ENCODE data around the gene COX6B2. TPM values are rescaled to one million over a fixed set of nuclear protein-coding genes. Genes with fewer than 3 reads are reported as not detected.
A peak's percentile ranks its signal among the peaks of the same experiment; 100 is the strongest.

The COX6B2 gene
- total RNA-seq, 1 donor from 2014 or later, result not detected

DNA sequence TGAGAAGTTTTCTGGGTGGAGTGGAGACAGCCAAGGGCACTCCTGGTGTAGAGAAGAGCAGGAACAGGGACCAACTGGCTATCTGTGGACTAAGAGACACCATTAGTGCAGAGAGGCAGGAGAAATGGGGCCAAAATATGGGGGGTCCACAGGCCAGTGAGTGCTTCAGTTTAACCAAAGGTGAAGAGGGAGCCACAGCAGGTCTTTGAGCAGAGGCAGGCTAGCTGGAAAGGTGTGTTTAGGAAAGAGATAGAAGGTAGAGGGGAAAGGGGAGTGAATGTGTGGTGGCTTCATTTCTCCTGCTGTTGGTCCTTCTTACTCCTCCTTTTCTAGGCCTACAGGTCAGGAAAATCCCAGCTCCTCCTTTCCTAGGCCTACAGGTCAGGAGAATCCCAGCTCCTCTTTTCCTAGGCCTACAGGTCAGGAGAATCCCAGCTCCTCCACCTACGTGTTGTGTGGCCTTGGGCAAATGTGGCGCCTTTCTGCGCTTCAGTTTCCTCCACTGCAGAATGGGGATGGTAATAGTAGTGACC lies 28.1 kb upstream of the COX6B2 start:
- H3K36me3 Mint-ChIP-seq, result peaks cover 5% of the 10 kb centered on the region
- Histone ChIP-seq H3K36me3 (no peaks in the 10 kb centered on the region), H3K4me3 (no peak overlapping the region), H3K27me3 (peaks cover 31% of the 10 kb centered on the region), H3K9me3 (ENCODE audit: low read depth) (no peaks in the 10 kb centered on the region), H3K79me2 (ENCODE audit: low read depth) (peaks cover 18% of the 10 kb centered on the region), H3K9ac (no peak overlapping the region), H3K4me2 (no peak overlapping the region), H4K20me1 (ENCODE audit: low read depth) (peaks cover 18% of the 10 kb centered on the region), H3K4me1 (peaks cover 40% of the 10 kb centered on the region), H2AFZ (replicated peaks) (no peak overlapping the region), H3K27ac (no peak overlapping the region), H3F3A (ENCODE audit: low read depth) (peaks cover 41% of the 10 kb centered on the region)
- peaks cover 33% of the 10 kb centered on the region for H3K4me1 Mint-ChIP-seq
- no peak for DNase-seq (ENCODE audit: low spot score)
- peaks cover 4% of the 10 kb centered on the region for H3K9me3 Mint-ChIP-seq
- no peak overlapping the region for H3K27ac Mint-ChIP-seq
- peak overlapping the region; percentile 81 for H3K4me3 Mint-ChIP-seq
- TF ChIP-seq EZH2phosphoT487 (IDR thresholded peaks at IDR 0.05), result no peak
- H3K27me3 Mint-ChIP-seq (ENCODE audit: insufficient read depth, low read depth), result peaks cover 23% of the 10 kb centered on the region

DNA sequence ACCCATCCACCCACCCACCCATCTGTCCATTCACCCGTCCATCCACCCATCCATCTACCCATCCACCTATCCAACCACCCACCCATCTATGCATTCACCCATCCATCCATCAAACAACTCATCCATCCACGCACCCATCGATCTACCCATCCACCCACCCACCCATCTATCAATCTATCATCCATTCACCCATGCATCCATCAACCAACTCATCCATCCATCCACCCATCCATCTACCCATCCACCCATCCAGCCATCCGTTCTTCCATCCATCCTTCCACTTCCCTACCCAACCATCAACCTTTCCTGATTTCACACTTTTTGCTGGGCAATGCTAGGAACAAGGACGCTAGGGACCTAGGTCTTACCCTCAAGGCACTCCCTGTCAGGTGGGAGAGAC lies 27.5 kb upstream of the COX6B2 start:
- no peak overlapping the region for H3K27ac Mint-ChIP-seq
- no peaks in the 10 kb centered on the region for H3K36me3 ChIP-seq
- no peak for TF ChIP-seq EZH2phosphoT487 (IDR thresholded peaks at IDR 0.05)
- TF ChIP-seq, protein P1, sequence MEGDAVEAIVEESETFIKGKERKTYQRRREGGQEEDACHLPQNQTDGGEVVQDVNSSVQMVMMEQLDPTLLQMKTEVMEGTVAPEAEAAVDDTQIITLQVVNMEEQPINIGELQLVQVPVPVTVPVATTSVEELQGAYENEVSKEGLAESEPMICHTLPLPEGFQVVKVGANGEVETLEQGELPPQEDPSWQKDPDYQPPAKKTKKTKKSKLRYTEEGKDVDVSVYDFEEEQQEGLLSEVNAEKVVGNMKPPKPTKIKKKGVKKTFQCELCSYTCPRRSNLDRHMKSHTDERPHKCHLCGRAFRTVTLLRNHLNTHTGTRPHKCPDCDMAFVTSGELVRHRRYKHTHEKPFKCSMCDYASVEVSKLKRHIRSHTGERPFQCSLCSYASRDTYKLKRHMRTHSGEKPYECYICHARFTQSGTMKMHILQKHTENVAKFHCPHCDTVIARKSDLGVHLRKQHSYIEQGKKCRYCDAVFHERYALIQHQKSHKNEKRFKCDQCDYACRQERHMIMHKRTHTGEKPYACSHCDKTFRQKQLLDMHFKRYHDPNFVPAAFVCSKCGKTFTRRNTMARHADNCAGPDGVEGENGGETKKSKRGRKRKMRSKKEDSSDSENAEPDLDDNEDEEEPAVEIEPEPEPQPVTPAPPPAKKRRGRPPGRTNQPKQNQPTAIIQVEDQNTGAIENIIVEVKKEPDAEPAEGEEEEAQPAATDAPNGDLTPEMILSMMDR (IDR thresholded peaks at IDR 0.05), result no peak
- no peak for TF ChIP-seq EZH2 (IDR thresholded peaks at IDR 0.05)
- peaks cover 23% of the 10 kb centered on the region for H3K27me3 Mint-ChIP-seq (ENCODE audit: insufficient read depth, low read depth)
- H3K4me1 ChIP-seq, result peaks cover 38% of the 10 kb centered on the region
- peaks cover 5% of the 10 kb centered on the region for H3K36me3 Mint-ChIP-seq
- no peak overlapping the region for H3K4me3 ChIP-seq
- no peak overlapping the region for H2AFZ ChIP-seq (replicated peaks)
- peaks cover 35% of the 10 kb centered on the region for H3F3A ChIP-seq (ENCODE audit: low read depth)
- peaks cover 27% of the 10 kb centered on the region for H3K4me1 Mint-ChIP-seq
- no peak overlapping the region for H3K9ac ChIP-seq
- H3K27me3 ChIP-seq, result peaks cover 35% of the 10 kb centered on the region
- no peak overlapping the region for H3K27ac ChIP-seq
- no peaks in the 10 kb centered on the region for H3K9me3 ChIP-seq (ENCODE audit: low read depth)
- H3K9me3 Mint-ChIP-seq, result peaks cover 4% of the 10 kb centered on the region
- H3K4me3 Mint-ChIP-seq, result peak overlapping the region; percentile 81
- peaks cover 12% of the 10 kb centered on the region for H3K79me2 ChIP-seq (ENCODE audit: low read depth)
- H3K4me2 ChIP-seq, result no peak overlapping the region
- no peak for DNase-seq (ENCODE audit: low spot score)
- H4K20me1 ChIP-seq (ENCODE audit: low read depth), result peaks cover 12% of the 10 kb centered on the region

DNA sequence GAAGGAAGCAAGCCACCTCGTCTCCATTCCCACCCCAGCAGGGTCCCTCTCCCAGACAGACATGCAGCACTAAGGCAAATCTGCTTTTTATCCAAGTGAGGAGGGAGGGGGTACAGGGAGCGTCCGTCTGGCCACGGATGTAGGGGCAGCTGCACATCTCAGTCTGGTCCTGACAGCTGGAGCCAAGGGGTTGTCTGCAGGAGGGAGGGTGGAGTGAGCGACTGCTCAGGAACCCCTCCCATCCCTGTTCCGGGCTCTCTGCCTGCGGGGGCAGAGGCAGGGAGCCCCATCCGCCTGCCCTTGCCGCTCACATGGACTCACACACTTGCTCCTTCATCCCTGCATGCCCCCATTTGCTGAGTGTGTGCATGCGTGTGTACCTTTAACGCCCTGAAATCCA lies 24.7 kb upstream of the COX6B2 start:
- H3K27ac Mint-ChIP-seq, result no peak overlapping the region
- no peak overlapping the region for H3K4me2 ChIP-seq
- peaks cover 4% of the 10 kb centered on the region for H3K9me3 Mint-ChIP-seq
- DNase-seq (ENCODE audit: low spot score), result no peak
- H4K20me1 ChIP-seq (ENCODE audit: low read depth), result no peaks in the 10 kb centered on the region
- peaks cover 19% of the 10 kb centered on the region for H3K4me1 Mint-ChIP-seq
- H3K27me3 Mint-ChIP-seq (ENCODE audit: insufficient read depth, low read depth), result peaks cover 24% of the 10 kb centered on the region
- no peak for TF ChIP-seq EZH2phosphoT487 (IDR thresholded peaks at IDR 0.05)
- TF ChIP-seq, protein P1 (IDR thresholded peaks at IDR 0.05), result no peak
- no peak for TF ChIP-seq EZH2 (IDR thresholded peaks at IDR 0.05)
- no peak overlapping the region for H2AFZ ChIP-seq (replicated peaks)
- no peak overlapping the region for H3K9ac ChIP-seq
- no peak overlapping the region for H3K4me3 Mint-ChIP-seq
- peaks cover 30% of the 10 kb centered on the region for H3F3A ChIP-seq (ENCODE audit: low read depth)
- H3K36me3 ChIP-seq, result no peaks in the 10 kb centered on the region
- H3K4me3 ChIP-seq, result no peak overlapping the region
- no peaks in the 10 kb centered on the region for H3K79me2 ChIP-seq (ENCODE audit: low read depth)
- H3K4me1 ChIP-seq, result peaks cover 41% of the 10 kb centered on the region
- no peaks in the 10 kb centered on the region for H3K36me3 Mint-ChIP-seq
- no peak overlapping the region for H3K27ac ChIP-seq
- peaks cover 54% of the 10 kb centered on the region for H3K27me3 ChIP-seq
- no peaks in the 10 kb centered on the region for H3K9me3 ChIP-seq (ENCODE audit: low read depth)

DNA sequence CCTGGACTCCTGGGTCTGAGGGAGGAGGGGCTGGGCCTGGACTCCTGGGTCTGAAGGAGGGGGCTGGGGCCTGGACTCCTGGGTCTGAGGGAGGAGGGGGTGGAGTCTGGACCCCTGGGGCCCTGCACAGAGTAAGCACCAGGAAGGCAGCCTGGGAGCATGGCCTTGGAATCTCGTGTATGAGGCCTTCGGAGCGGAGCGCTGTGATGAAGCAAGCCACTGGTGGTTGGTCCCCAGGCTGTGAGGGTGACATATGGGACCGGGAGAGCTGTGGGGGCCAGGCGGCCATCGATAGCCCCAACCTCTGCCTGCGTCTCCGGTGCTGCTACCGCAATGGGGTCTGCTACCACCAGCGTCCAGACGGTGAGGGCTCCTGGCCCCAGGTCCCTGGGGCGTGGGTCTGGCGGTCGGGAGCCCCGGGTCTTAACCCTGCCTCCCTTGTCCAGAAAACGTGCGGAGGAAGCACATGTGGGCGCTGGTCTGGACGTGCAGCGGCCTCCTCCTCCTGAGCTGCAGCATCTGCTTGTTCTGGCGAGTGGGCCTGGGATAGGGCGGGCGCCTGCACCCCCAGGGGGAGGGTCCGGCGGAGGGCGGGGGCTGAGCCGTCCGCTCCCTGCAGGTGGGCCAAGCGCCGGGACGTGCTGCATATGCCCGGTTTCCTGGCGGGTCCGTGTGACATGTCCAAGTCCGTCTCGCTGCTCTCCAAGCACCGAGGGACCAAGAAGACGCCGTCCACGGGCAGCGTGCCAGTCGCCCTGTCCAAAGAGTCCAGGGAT lies 23.0 kb upstream of the COX6B2 start:
- Histone ChIP-seq H3K27me3 (peaks cover 61% of the 10 kb centered on the region), H3K79me2 (ENCODE audit: low read depth) (no peaks in the 10 kb centered on the region), H3K9ac (no peak overlapping the region), H2AFZ (replicated peaks) (peak overlapping the region; percentile 73), H3K27ac (no peak overlapping the region), H3F3A (ENCODE audit: low read depth) (peaks cover 30% of the 10 kb centered on the region), H3K4me3 (peak overlapping the region; percentile 39), H3K4me2 (peak overlapping the region; percentile 84), H3K4me1 (peaks cover 42% of the 10 kb centered on the region), H3K9me3 (ENCODE audit: low read depth) (no peaks in the 10 kb centered on the region), H4K20me1 (ENCODE audit: low read depth) (no peaks in the 10 kb centered on the region), H3K36me3 (no peaks in the 10 kb centered on the region)
- DNase-seq (ENCODE audit: low spot score), result peak; percentile 66
- peaks cover 20% of the 10 kb centered on the region for H3K4me1 Mint-ChIP-seq
- no peak overlapping the region for H3K4me3 Mint-ChIP-seq
- TF ChIP-seq, protein P1 (IDR thresholded peaks at IDR 0.05), result no peak
- TF ChIP-seq EZH2 (IDR thresholded peaks at IDR 0.05), result no peak
- no peak for TF ChIP-seq EZH2phosphoT487 (IDR thresholded peaks at IDR 0.05)
- H3K9me3 Mint-ChIP-seq, result peaks cover 4% of the 10 kb centered on the region
- H3K36me3 Mint-ChIP-seq, result no peaks in the 10 kb centered on the region
- peaks cover 19% of the 10 kb centered on the region for H3K27me3 Mint-ChIP-seq (ENCODE audit: insufficient read depth, low read depth)
- no peak overlapping the region for H3K27ac Mint-ChIP-seq
